ENCODE data around the gene PSMA3.

Gene PSMA3

DNA sequence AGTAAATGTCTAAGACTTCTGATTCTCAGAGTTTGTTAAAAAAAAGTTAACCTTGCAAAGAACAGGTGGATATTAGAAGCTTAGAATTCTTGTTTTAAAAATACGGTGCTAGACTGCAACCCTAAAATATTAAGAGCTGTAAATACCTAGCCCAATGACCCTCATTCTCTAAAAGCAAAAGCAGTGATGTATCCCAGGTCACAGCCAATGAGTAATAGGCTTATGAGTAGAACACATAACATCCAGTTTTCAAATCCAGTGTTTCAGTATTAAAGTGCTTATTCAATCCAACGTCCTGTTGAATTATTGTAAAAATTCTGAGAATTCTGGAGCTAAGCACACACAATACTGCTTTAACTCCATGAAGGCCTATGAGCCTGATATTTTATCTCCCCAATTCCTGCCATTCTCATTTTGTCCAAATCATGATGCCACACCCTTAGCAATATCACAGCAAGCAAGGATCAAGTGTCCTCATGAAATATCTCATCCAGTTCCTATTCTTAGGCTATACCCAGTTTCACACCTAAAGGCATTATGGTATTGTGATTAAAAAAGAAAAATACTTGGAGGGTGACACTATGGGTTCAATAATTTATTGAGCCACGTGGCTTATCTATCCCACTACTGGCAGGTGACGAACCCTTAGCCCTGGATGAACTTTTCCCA, 38.4 kb downstream of the PSMA3 start:
- Histone ChIP-seq H3K4me1 (peaks cover 26% of the 10 kb centered on the region), H3K27ac (no peak overlapping the region), H3K36me3 (peaks cover 76% of the 10 kb centered on the region), H3K4me3 (no peak overlapping the region), H3K9me3 (no peaks in the 10 kb centered on the region), H3K9ac (no peak overlapping the region), H3K27me3 (no peaks in the 10 kb centered on the region), H4K20me1 (peaks cover 98% of the 10 kb centered on the region), H3K4me2 (no peak overlapping the region)
- no peak for TF ChIP-seq Cebpa-rat (IDR thresholded peaks at IDR 0.05)

DNA sequence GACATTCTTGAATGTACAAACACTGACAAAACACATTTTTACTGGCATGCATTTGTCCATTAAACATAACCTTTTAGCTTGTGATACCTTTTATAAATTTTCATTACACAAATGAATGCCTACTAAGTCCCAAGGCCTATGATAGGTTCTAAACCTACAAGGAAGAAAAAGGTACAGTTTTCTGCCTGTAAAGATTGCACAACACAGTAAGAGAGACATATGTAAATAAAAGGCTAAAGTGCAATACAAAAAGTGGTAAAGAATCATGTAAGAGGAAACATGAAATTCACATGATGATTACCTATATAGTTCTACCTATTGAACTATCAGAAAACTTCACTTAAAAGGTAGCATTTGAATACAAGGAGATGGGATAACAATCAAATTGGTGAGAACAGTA, 39.1 kb downstream of the PSMA3 start:
- Histone ChIP-seq H3K4me3 (no peak overlapping the region), H3K9ac (no peak overlapping the region), H3K36me3 (peaks cover 79% of the 10 kb centered on the region), H3K27ac (no peak overlapping the region), H3K4me1 (peaks cover 26% of the 10 kb centered on the region), H3K4me2 (no peak overlapping the region), H3K9me3 (no peaks in the 10 kb centered on the region), H3K27me3 (no peaks in the 10 kb centered on the region), H4K20me1 (peaks cover 98% of the 10 kb centered on the region)
- no peak for TF ChIP-seq Cebpa-rat (IDR thresholded peaks at IDR 0.05)

DNA sequence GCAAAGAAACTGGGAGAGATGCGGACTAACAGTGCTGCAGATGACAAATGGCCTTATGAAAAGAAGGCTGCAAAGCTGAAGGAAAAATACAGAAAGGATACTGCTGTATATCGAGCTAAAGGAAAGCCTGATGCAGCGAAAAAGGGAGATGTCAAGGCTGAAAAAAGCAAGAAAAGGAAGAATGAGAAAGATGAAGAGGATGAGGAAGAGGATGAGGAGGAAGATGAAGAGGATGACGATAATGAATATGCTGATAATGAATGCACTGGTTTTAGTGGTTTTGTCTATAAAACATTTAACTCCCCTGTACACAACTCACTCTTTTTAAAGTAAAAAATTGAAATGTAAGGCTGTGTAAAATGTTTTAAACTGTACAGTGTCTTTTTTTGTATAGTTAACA, 40.5 kb downstream of the PSMA3 start:
- no peak overlapping the region for H3K9ac ChIP-seq
- no peak for TF ChIP-seq Cebpa-rat (IDR thresholded peaks at IDR 0.05)
- no peaks in the 10 kb centered on the region for H3K9me3 ChIP-seq
- H4K20me1 ChIP-seq: peaks cover 98% of the 10 kb centered on the region
- no peak overlapping the region for H3K4me2 ChIP-seq
- no peaks in the 10 kb centered on the region for H3K27me3 ChIP-seq
- H3K4me1 ChIP-seq: peaks cover 24% of the 10 kb centered on the region
- no peak overlapping the region for H3K27ac ChIP-seq
- H3K36me3 ChIP-seq: peaks cover 79% of the 10 kb centered on the region
- H3K4me3 ChIP-seq: no peak overlapping the region

DNA sequence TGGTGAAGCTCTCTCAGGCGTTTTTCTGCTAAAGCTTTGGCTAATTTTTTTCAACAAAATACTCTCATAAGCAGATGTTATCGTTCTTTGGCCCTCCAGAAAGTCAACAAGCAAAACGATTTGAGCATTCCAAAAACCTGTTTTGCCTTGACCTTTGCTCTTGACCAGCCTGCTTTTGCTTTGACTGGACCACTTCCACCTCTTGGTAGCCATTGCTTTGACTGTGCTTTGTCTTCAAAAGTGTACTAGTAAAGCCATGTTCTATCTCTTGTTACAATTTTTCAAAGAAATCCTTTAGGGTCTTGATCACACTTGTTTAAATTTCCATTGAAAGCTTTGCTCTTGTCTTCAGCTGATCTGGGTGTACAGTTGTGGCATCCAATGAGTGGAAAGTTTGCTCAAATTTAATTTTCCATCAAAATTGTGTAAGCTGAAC, 43.0 kb downstream of the PSMA3 start:
- peaks cover 98% of the 10 kb centered on the region for H4K20me1 ChIP-seq
- no peak for TF ChIP-seq Cebpa-rat (IDR thresholded peaks at IDR 0.05)
- no peak overlapping the region for H3K4me2 ChIP-seq
- no peak overlapping the region for H3K4me3 ChIP-seq
- no peak overlapping the region for H3K27ac ChIP-seq
- no peaks in the 10 kb centered on the region for H3K9me3 ChIP-seq
- peaks cover 7% of the 10 kb centered on the region; the same call in 1 of the 2 replicates for H3K4me1 ChIP-seq
- no peaks in the 10 kb centered on the region for H3K27me3 ChIP-seq
- H3K9ac ChIP-seq: no peak overlapping the region
- peaks cover 92% of the 10 kb centered on the region for H3K36me3 ChIP-seq

DNA sequence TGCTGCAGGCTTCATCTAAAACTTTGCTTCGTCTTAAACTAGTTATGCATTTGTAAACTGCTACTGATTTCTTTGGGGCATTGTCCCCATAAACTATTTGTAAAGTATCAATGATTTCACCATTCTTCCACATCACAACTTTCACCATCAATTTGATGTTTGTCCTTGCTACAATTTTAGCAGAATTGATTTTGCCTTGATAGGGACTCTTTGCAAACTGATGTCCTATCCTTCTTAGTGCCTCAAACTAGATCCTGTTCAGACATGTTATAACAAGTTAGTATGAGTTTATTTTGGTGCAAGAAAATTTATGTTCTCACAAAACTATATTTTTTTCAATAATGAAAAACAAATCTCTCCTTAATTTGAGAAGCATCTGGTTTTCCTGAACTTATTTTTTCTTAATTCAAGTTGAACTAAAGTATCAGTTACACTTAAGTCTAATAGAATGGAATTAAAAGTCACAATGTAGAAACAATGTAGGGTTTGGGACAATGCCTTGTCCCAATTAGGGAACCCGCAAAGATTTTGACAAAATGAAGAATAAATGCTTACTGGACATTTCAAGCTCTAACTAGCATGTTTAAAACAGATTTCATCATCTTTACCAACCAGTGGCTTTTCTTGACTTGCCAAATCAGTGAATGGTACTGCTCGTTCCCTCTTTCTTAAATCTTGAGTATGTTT, 43.6 kb downstream of the PSMA3 start:
- H3K4me3 ChIP-seq: no peak overlapping the region
- H3K4me2 ChIP-seq: no peak overlapping the region
- H3K27me3 ChIP-seq: no peaks in the 10 kb centered on the region
- no peaks in the 10 kb centered on the region for H3K9me3 ChIP-seq
- H3K9ac ChIP-seq: no peak overlapping the region
- no peak overlapping the region for H3K27ac ChIP-seq
- peaks cover 92% of the 10 kb centered on the region for H3K36me3 ChIP-seq
- TF ChIP-seq Cebpa-rat (IDR thresholded peaks at IDR 0.05): no peak
- H3K4me1 ChIP-seq: 0 out of 2 replicates have a peak, but pooled peaks cover 1% of the 10 kb centered on the region
- peaks cover 99% of the 10 kb centered on the region for H4K20me1 ChIP-seq

DNA sequence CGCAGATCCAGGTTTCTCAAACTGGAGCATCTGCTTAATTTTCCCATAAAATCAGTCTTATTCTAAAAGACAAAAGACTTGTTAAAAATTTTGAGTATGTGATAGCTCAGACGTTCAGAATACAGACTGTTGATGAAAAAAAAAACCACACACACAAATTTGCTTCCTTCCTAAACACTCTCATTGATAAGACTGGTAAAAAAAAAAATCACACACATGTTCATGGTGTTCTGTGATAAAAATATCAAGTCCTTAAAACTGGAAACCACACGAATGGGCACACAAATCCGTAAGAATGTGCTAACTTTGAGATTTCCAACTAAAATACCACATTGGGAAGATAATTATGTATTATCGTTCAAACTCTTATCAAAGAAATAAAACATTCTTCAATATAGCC, 47.0 kb downstream of the PSMA3 start:
- Histone ChIP-seq H3K36me3 (peaks cover 86% of the 10 kb centered on the region), H3K9ac (no peak overlapping the region), H4K20me1 (peaks cover 99% of the 10 kb centered on the region)

DNA sequence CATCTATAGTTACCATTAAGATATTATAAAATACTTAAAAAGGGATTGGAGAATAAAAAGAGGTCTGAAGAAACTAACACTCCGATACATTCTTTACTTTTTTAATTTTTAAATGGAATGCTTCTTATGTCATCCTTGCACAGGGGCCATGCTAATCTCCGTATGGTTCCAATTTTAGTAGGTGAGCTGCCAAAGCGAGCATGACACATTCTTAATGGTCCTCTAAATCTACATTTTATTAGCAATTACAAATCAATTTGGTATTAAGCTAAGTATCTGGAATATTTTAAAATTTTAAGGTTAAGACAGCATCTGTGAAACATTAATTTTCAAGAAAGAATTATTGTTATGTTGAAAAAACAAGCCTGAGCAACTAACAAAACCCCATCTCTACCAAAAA, 47.5 kb downstream of the PSMA3 start:
- Histone ChIP-seq H3K9me3 (no peaks in the 10 kb centered on the region), H3K27ac (no peak overlapping the region), H3K4me1 (peaks cover 15% of the 10 kb centered on the region), H3K4me2 (no peak overlapping the region), H3K36me3 (peaks cover 81% of the 10 kb centered on the region), H4K20me1 (peaks cover 100% of the 10 kb centered on the region), H3K4me3 (no peak overlapping the region), H3K9ac (no peak overlapping the region), H3K27me3 (no peaks in the 10 kb centered on the region)
- no peak for TF ChIP-seq Cebpa-rat (IDR thresholded peaks at IDR 0.05)

More for the DNA sequence above, 47.0 kb downstream of the PSMA3 start:
- no peak overlapping the region for H3K4me2 ChIP-seq
- no peak overlapping the region for H3K27ac ChIP-seq
- peaks cover 13% of the 10 kb centered on the region for H3K4me1 ChIP-seq
- no peak overlapping the region for H3K4me3 ChIP-seq
- no peaks in the 10 kb centered on the region for H3K9me3 ChIP-seq
- no peak for TF ChIP-seq Cebpa-rat (IDR thresholded peaks at IDR 0.05)
- H3K27me3 ChIP-seq: no peaks in the 10 kb centered on the region

DNA sequence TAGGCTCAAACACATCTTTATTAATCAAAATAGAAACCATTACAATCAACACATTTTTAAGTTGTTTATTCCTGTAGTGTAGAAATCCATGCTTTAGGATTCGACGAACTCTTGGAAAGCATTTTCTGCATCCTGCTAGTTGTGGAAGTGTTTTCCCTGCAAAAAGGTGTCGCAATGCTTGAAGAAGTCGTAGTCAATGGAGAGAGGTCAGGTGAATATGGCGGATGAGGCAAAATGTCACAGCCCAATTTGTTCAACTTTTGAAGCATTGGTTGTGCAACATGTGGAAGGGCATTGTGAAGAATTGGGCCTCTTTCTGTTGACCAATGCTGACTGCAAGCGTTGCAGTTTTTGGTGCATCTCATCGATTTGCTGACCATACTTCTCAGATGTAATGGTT, 49.6 kb downstream of the PSMA3 start:
- Histone ChIP-seq H3K36me3 (peaks cover 62% of the 10 kb centered on the region), H3K4me3 (no peak overlapping the region), H3K9me3 (no peaks in the 10 kb centered on the region), H4K20me1 (peaks cover 84% of the 10 kb centered on the region), H3K4me2 (no peak overlapping the region), H3K27me3 (no peaks in the 10 kb centered on the region), H3K4me1 (peaks cover 15% of the 10 kb centered on the region), H3K9ac (no peak overlapping the region), H3K27ac (no peak overlapping the region)
- TF ChIP-seq Cebpa-rat (IDR thresholded peaks at IDR 0.05): no peak

DNA sequence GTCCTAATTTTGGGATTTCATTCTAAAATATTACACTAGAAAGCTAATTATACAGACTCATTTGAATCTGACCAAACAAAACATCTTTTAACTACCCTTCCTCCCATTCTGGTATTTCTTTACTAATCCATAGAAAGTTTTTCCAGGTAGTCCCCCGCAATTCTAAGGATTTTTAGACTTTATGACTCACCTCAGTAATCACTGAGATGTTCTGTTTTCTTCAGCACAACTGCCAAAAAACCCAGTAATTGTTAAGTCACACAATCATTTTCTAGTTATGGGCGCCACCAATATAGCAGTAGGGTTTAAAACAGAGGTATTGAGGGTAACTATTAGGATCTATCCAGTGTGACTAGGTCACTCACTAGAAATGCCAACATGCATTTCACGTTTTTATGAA, 52.1 kb downstream of the PSMA3 start:
- Histone ChIP-seq H4K20me1 (peaks cover 58% of the 10 kb centered on the region), H3K4me1 (peaks cover 24% of the 10 kb centered on the region), H3K27me3 (no peaks in the 10 kb centered on the region), H3K36me3 (peaks cover 41% of the 10 kb centered on the region), H3K9me3 (no peaks in the 10 kb centered on the region), H3K27ac (peak overlapping the region; percentile 96; the same call in 1 of the 2 replicates), H3K9ac (peak overlapping the region; percentile 94), H3K4me3 (peak overlapping the region; percentile 100), H3K4me2 (peak overlapping the region; percentile 79)
- no peak for TF ChIP-seq Cebpa-rat (IDR thresholded peaks at IDR 0.05)

DNA sequence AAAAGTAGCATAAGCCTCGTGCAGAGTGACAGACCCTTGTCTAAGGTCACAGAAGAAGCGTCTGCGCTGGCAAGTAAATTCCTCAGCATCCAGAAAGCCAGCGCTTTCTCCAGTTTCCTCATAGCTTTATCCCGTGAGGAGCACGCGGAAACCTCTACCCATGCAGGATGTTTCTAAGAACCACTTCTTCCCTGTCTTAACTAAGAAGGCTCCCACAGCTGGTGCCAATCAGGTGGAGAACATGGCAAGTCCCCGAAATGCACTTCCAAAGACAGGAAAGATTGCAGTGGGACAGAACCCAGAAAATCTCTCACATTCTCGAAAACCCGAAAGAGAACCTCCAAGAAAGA, 52.7 kb downstream of the PSMA3 start:
- peak overlapping the region; percentile 96 for H3K27ac ChIP-seq
- peaks cover 52% of the 10 kb centered on the region for H4K20me1 ChIP-seq

More for the DNA sequence above, 52.7 kb downstream of the PSMA3 start:
- H3K4me3 ChIP-seq: peak overlapping the region; percentile 100
- peaks cover 24% of the 10 kb centered on the region for H3K4me1 ChIP-seq
- TF ChIP-seq Cebpa-rat (IDR thresholded peaks at IDR 0.05): no peak
- peak overlapping the region; percentile 79 for H3K4me2 ChIP-seq
- H3K9ac ChIP-seq: peak overlapping the region; percentile 94
- H3K27me3 ChIP-seq: no peaks in the 10 kb centered on the region
- H3K9me3 ChIP-seq: no peaks in the 10 kb centered on the region
- H3K36me3 ChIP-seq: peaks cover 41% of the 10 kb centered on the region

Data from BLaER1 (cell line).